GM12801 (cell line): ENCODE measurements around the gene TMEM117.

ENCODE experiments used
- CTCF ChIP-seq: IDR thresholded peaks from one replicate; pipeline ENCODE4 v1.5.1; 2011; ENCODE audit warnings: control low read depth; ENCODE audit not compliant: insufficient read length; ENCODE audit errors: extremely low read depth

TMEM117 gene

GRCh38 chr12:44193281-44193680 lies 357.4 kb downstream of the TMEM117 start:
- TF ChIP-seq CTCF: no peak

- no peak for TF ChIP-seq CTCF
Measured at GRCh38 chr12:44206045-44206444, 370.2 kb downstream of the TMEM117 start.

GRCh38 chr12:44217146-44217883 lies 381.4 kb downstream of the TMEM117 start:
- TF ChIP-seq CTCF: no peak

- TF ChIP-seq CTCF: no peak
Measured at GRCh38 chr12:44223736-44224135, 387.9 kb downstream of the TMEM117 start.

- no peak for TF ChIP-seq CTCF
Measured at GRCh38 chr12:44224399-44225148, 388.7 kb downstream of the TMEM117 start.

GRCh38 chr12:44225149-44225510 lies 389.2 kb downstream of the TMEM117 start:
- TF ChIP-seq CTCF: no peak

GRCh38 chr12:44227616-44228015 lies 391.7 kb downstream of the TMEM117 start:
- TF ChIP-seq CTCF: no peak
